CMK (cell line): ENCODE results near the gene TIMM50.
"Not testable (repeated sequence)": the region's sequence is repeated elsewhere in the genome, so short reads cannot be mapped to it uniquely, and the experiment has no call there.

Experiments
- DNase-seq: peaks from one replicate; pipeline ENCODE4 v3.0.0-alpha.2; 2010; ENCODE audit warnings: low read depth

TIMM50 gene

DNA sequence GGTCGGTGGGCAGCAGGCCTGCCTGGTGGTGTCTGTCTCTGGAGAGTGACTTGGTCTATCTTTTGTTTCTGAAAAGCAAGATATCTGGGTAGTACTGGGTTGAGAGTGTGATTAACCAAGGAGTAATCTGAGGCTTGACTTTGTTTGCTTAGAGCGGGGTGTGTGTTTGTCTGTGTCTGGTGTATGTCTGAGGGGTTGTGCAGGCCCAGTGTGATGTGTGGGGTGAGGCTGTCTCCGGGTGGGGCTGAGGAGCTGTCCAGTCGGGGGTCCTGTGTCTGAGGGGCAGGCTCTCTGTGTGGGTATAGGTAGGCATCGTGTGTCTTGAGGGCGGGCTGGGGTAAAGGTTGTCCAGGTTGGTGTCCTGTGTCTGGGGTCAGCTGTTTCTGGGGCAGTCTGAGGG is 11.1 kb upstream of the TIMM50 start:
- no peak for DNase-seq

DNA sequence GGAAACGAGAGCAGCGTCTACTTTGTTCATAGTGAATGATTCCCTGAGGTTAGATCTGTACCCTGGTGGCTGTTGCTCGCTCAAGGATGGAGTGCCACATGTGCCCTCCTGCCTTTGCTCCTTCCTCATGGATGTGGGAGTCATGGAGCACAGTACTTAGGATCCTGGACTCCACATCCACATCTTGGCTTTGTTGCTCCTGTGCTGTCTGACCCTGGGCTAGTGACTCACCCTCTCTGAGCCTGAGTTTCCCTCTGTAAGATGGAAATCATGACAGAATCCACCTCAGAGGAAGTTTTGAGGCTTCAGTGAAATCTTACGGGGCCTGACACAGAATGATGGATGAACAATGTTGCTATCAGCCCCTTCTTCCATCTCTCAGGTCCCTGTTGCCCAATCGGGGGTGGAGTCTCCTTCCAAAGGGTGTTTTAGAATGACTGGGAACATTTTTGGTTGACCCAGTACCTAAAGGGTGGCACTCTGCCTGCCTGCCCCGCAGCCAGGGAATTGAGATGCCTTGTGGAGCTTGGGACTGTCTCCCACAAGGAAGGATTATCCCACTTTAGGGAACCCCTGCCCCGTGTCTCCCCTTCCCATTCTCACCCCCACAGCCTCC is 9.8 kb upstream of the TIMM50 start:
- DNase-seq: no peak

DNA sequence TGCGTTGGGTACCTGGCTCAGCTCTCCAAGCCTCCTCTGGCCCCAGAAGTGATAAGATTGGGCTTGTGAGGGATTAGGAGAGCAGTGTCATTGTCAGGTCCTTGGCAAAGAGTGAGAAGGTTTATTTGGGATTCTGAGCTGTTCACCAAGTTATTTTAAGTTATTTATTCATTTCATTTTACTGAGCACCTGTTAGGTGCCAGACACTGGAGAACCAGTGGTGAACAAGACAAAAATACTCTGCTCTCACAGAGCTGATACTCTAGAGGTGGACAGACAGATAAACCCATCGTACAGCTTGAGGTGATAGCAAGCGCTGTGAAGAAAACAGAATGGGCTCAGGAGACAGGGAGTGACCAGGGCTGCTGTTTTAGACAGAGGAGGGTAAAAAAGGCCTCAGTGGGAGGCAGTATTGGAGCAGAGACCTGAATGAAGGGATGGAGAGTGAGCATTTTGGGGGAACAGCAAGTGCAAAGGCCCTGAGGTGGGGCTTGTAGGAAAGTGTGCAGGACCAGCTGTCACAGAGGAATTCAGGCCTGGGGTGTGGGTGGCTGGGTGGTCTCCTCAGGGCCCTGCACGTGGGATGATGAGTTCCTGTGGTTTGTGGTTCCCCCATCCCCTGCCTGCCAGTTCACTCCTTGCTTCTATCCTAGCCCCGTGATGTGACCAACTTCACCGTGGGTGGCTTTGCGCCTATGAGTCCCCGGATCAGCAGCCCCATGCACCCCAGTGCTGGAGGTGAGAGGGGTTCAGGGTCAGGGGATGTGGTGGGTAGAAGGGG is 8.7 kb upstream of the TIMM50 start:
- DNase-seq: no peak

DNA sequence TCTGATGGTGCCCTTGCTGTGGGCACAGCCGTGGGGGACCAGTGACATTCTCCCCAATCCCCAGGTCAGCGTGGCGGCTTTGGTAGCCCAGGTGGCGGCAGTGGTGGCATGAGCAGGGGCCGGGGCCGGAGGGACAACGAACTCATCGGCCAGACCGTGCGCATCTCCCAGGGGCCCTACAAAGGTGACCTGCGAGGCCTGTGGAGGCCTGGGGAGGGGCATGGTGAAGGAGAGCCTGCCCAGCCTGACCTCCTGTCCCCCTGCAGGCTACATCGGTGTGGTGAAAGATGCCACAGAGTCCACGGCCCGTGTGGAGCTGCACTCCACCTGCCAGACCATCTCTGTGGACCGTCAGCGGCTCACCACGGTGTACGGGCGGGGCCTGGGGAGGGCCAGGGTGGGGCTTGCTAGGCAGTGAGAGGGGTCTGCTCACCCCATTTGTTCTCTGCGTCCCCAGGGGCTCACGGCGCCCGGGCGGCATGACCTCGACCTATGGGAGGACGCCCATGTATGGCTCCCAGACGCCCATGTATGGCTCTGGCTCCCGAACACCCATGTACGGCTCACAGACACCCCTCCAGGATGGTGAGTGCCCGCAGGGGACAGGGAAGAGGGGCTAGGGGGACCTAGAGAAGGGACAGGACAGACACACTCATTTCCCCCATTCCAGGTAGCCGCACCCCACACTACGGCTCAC is 7.7 kb upstream of the TIMM50 start:
- DNase-seq: no peak

DNA sequence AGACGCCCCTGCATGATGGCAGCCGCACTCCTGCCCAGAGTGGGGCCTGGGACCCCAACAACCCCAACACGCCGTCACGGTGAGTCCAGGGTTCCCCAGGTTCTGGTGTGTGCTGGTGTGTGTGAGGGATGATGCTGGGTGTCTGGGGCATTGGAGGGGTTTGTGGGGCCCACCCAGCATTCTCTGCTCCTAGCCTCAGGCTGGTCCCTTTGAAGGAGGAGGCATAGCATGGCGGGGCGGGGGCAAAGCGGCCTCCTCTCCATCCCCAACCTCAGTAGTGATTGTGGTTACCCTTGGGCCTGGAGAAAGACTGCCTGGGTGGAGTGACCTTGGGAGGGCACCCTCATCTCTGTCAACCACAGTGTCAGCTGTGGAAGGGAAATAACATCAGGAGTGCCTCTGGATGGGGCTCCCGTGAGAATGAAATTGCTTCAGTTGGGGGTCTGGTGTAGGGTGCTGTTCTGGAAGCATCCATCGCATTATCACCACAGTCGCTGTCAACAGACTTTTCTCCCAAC is 7.1 kb upstream of the TIMM50 start:
- no peak for DNase-seq

DNA sequence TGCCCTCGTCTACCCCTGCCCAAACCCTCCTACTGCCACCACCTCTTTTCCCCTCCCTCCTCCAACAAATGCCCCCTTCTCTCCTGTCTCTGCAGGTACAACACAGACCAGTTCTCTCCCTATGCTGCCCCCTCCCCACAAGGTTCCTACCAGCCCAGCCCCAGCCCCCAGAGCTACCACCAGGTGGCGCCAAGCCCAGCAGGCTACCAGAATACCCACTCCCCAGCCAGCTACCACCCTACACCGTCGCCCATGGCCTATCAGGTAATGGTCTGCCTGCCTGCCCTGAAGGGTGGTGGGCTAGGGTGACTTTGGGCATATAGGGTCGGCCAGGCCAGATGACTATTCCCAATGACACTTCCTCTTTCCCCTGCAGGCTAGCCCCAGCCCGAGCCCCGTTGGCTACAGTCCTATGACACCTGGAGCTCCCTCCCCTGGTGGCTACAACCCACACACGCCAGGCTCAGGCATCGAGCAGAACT is 6.5 kb upstream of the TIMM50 start:
- DNase-seq: no peak

DNA sequence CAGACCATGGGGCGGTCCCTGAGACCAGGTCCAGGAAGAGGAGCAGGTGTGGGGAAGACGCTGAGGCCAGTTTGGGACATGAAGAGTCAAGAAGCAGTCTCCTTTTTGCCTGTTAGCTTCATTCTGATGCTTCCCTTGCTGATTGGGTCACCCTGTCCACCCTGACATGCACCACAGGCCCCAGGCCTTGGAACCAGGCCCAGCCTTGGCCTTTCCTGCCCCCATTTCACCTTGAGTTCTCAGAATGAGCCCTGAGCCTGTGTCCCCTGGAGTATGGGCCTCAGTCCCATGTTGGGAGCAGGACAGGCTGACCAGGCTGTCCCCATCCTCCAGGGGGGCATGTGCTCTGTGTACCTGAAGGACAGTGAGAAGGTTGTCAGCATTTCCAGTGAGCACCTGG is 4.9 kb upstream of the TIMM50 start:
- DNase-seq: no peak

DNA sequence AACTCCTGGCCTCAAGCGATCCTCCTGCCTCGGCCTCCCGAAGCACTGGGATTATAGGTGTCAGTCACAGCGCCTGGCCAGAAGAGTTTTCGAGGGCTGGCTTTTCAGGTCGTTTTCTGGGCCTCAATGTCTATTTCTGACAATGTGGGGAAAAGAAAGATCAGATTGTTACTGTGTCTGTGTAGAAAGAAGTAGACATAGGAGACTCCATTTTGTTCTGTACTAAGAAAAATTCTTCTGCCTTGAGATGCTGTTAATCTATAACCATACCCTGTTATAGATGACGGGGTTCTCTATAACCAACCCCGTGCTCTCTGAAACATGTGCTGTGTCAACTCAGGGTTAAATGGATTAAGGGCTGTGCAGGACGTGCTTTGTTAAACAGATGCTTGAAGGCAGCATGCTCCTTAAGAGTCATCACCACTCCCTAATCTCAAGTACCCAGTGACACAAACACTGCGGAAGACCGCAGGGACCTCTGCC is 1.3 kb upstream of the TIMM50 start:
- not testable (repeated sequence) for DNase-seq

DNA sequence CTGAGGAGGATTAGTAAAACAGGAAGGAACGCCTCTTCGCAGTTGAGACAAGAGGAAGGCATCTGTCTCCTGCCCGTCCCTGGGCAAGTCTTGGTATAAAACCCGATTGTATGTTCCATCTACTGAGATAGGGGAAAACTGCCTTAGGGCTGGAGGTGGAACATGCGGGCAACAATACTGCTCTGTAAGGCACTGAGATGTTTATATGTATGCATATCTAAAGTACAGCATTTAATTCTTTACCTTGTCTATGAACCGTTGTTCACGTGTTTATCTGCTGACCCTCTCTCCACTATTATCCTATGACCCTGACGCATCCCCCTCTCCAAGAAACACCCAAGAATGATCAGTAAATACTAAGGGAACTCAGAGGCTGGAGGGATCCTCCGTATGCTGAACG is 722 bp upstream of the TIMM50 start:
- DNase-seq: no peak

DNA sequence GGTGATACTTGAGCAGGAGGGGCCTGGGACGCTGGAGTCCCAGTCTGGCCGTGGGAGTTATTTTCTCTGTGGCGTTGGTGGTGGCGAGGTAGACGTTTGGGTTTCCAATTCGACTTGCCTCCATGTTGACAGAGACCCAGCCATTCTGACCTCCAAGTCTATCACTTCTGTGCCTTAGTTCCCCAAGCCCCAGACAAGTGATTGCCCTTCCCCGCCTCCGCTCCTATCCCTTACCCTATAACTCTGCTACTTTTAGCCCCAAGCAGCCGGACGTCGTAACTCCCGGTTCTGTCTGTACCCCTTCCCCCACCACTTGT is 549 bp downstream of the TIMM50 start:
- DNase-seq: no peak

DNA sequence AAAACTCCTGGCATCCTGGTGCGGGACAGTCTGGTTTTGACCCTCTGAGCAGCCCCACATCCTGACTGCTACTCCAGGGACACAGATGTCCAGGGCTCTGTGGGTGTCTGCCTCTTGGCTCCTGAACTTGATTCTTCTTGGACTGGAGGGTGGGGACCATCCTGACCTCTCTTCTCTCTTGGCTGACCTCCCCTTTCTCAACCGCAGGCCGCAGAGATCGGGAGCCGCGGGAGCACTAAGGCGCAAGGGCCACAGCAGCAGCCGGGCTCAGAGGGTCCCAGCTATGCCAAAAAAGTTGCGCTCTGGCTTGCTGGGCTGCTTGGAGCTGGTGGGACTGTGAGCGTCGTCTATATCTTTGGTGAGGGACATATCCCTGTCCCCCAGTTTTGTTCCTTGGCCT is 1.0 kb downstream of the TIMM50 start:
- no peak for DNase-seq

DNA sequence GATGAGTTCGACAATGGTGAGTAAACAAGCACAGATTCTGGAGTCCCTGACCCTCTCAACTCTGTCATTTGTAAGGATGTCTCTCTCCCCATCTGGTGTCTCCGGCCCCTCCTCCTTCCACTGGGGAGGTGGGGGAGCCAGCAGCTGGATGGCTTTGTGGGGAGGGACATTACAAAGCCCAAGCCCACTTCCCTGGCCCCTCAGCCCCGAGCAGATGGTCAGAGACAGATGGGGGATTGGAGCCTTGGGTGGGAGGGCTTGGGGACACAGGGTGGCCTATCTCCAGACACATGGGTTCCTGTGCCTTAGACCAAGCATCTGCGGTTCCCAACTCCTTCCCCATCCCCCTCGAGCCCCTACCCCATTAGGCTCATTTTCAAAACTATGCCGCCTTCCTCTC is 2.5 kb downstream of the TIMM50 start:
- DNase-seq: no peak

DNA sequence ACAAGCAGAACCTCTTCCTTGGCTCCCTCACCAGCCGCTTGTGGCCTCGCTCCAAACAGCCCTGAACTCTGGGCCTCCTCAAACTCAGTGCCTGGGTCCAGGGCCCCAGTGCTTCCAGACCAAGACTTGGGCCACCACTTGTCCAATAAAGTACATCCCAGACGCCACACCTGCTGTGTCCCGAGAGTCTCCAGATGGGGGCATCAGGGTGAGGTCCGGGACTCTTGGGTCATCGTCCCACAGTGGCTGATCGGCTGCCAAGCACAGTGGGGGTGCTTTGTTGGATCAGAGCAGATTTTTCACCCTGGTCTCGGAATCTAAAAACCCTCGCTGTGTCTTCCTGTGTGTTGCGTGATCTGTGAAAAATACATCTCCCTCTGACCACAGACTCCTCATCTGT is 9.1 kb downstream of the TIMM50 start:
- no peak for DNase-seq

DNA sequence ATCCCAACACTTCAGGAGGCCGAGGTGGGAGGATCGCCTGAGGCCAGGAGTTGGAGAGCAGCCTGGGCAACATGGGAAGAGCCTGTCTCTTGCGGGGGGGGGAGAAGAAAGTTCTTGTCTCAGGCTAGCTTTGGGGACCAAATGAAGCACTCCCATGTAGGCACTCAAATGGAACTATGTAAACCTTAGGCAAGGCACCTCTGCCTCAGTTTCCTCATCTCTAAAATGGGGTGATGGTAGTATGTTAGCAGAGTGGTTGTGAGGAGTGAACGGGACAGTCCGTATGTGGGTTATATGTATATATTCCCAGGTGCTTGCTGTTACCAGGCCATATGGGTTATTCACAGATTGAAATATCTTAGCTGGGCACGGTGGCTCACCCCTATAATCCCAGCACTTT is 11.6 kb downstream of the TIMM50 start:
- DNase-seq: no peak

DNA sequence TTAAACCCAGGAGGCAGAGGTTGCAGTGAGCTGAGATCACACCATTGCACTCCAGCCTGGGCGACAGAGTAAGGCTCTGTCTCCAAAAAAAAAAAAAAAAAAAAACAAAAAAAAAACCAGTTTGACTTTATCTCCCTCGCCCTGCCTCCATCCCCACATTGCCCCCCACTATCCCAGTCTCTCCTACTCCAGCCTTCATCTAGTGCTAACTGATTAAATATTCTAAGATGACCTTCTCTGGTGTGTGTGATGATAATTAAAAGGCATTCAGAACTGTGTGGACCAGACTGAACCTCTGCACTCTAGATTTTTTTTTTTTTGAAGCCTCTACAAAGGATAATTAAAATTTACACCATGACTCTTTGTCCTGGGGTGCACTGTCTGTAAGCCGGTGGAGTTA is 12.2 kb downstream of the TIMM50 start:
- DNase-seq: no peak

DNA sequence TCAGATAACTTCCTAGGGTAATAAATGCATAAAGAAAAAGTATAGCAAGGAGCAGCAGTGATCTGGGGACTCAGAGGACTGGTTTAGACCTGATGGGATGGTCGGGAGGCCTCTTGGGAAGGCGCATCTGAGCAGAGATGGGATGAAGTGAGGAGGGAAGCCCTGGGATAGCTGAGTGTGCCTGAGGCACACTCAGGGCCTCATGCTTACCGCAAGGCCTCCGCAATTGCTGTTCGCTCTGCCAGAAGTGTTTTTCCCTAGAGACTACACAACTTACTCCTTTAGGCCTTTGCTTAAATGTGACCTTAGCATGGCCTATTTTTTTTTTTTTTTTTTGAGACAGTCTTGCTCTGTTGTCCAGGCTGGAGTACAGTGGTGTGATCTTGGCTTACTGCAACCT is 14.0 kb downstream of the TIMM50 start:
- DNase-seq: no peak

DNA sequence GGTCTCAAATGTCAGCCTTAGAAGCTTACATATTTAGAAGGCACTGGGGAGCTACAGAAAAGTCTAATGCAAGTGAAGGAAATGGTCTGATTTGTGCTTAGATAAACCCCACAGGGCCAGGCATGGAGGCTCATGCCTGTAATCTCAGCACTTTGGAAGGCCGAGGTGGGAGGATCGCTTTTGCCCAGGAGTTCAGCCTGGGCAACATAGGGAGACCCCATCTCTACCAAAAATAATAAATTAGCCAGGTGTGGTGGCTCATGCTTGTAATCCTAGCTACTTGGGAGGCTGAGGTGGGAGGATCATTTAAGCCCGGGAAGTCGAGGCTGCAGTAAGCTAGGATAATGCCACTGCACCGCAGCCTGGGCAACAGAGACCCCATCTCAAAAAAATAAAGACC is 15.4 kb downstream of the TIMM50 start:
- no peak for DNase-seq

DNA sequence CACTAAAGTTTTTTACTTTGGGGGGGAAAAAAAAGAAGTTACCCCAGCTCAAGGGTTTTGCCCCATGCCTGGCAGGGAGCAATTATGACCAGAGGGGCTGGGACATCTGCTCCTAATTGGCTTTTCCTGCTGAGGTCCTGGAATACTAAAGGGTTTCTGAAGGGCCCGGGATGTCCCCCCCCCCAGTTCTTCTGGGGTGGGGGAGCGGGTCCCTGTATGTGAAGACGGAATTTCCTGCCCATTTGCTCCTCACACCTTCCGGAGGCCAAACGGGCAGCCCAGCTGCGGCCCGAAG is 17.0 kb downstream of the TIMM50 start:
- no peak for DNase-seq

DNA sequence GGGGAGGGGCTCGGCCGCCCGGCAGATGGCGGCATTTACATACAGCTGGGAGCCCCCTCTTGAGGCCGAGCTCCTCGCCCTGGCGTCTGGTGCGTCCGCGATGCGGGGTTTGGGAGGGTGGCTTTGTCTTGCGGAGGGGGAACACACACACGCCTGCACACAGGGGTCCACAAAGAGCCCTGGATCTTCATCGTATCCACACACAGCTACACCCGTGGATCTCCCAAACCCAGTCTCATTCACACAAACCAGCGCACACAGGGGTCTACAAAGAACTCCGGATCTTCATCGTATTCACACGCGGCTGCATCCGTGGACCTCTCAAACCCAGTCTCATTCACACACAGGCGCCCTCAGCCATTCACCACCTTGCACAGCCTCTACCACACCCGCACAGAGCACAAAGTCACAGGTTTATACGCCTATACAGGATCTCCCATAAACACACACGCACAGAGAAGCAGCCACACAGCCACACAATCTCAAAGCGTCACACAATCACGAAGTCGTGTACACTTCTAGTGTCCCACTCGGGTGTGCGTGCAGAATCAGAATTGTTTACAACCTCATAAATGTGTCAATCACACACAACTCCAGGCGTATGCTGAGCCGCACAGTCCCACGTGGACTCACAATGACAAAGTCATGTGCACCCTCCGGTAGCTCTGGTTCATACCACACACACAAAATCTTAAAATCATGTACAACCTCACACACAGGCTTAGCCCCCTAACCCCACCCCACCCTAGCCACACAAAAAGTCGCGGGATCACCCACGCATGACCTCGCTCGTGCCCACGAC is 17.6 kb downstream of the TIMM50 start:
- DNase-seq: no peak

DNA sequence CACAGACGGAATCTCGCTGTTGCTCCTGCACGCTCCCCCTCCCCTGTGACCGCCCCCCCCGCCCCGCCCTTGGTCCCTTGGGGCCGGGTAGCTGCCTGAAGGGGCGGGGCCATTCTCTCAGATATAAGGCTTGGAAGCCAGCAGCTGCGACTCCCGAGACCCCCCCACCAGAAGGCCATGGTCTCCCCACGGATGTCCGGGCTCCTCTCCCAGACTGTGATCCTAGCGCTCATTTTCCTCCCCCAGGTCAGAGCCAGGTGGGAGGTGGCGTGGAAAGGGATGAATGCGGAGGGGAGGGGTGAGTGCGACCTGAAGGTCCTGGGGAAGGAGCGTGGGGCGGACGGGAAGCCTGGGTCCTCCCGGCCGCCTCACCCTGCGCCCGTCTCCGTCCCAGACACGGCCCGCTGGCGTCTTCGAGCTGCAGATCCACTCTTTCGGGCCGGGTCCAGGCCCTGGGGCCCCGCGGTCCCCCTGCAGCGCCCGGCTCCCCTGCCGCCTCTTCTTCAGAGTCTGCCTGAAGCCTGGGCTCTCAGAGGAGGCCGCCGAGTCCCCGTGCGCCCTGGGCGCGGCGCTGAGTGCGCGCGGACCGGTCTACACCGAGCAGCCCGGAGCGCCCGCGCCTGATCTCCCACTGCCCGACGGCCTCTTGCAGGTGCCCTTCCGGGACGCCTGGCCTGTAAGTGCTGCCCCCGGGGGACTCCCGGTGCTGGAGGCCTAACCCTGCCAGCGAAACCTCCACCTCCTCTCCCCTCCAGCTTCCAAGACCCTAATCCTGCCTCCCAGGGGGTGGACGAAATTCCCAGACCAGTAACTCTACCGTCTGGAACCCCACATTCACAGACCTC is 18.4 kb downstream of the TIMM50 start, which contains the start of gene DLL3:
Gene DLL3 (plus strand): TSS at position 150 of the 845 bp plus-strand sequence. CDS start 28 bp downstream, at position 178.
- DNase-seq: no peak

DNA sequence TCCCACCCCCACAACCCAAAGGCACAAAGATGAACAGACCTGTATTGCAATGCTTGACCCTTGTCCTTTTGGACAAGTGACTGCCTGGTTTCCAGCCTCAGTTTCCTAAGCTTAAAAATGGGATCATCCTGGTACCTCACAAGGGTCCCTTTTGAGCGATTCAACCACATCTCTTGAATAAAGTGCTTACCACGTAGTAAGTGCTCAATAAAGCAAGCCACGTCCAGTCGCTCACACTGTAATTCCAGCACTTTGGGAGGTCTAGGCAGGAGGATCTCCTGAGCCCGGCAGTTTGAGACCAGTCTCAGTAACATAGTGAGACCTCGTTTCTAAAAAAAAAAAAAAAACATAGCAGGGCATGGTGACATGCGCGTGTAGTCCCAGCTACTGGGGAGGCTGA is 19.3 kb downstream of the TIMM50 start:
- DNase-seq: no peak
